GM12892 (cell line): ENCODE results near the gene ZNF579.

Experiments
- POLR2A ChIP-seq: IDR thresholded peaks from 2 replicates; pipeline ENCODE4 v1.6.1; 2011; ENCODE audit warnings: low read depth, low read length, control low read depth
- POLR2AphosphoS5 ChIP-seq: IDR thresholded peaks from 2 replicates; pipeline ENCODE4 v1.6.1; 2011; ENCODE audit warnings: low read depth, low read length, control low read depth
- TAF1 ChIP-seq: IDR thresholded peaks from 2 replicates; pipeline ENCODE4 v1.6.1; 2011; ENCODE audit warnings: low read depth, mild to moderate bottlenecking, control low read depth, low read length, borderline replicate concordance

DNA sequence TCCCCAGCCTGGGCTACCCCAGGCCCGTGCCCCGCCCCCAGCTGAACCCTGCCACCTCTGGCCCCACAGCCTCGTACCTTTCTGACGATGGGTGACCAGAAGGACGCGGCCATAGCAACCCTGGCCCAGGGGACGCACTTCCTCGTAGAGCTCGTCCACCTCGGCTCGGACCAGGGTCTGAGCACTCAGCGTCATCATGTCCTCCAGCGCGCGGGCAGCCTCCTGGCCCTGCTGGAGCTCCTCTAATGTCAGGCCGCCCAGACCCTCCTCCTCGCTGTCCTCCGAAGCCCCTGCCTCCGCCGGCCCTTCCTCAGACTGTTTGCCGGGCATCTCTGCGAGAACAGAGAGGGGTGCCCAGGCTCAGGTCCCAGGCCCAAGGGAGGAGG lies 44.7 kb downstream of the ZNF579 start:
- TF ChIP-seq POLR2AphosphoS5 (no peak), POLR2A (no peak), TAF1 (no peak)
